Left hindlimb (tissue), 1 donor: ENCODE results near the gene CNTROB.

Experiments
- DNase-seq: peaks from one replicate; pipeline ENCODE4 v3.0.0-alpha.2; 2018

Gene CNTROB

GRCh38 chr17:7931709-7932482 is at the start of gene CNTROB, which contains the start of gene TRAPPC1:
Gene CNTROB, plus strand, starts transcription at chr17:7932206. Its CDS starts 874 bp downstream, at chr17:7933080.
Gene TRAPPC1, minus strand, starts transcription at chr17:7931946. Its CDS starts 117 bp downstream, at chr17:7931829.
- DNase-seq, result peak; percentile 100

- DNase-seq, result no peak
These were observed 49.4 kb upstream of the CNTROB start for GRCh38 chr17:7882629-7883028.

GRCh38 chr17:7883781-7884386 is 48.1 kb upstream of the CNTROB start:
- DNase-seq, result no peak

- DNase-seq, result peak; percentile 61
These were observed 47.2 kb upstream of the CNTROB start for GRCh38 chr17:7884581-7885366.

GRCh38 chr17:7885367-7886226 is 46.4 kb upstream of the CNTROB start:
- DNase-seq, result peak; percentile 79

GRCh38 chr17:7886227-7887037 is 45.6 kb upstream of the CNTROB start:
- peak; percentile 70 for DNase-seq

- no peak for DNase-seq
These were observed 44.9 kb upstream of the CNTROB start for GRCh38 chr17:7887038-7887481.

GRCh38 chr17:7887482-7888183 is 44.4 kb upstream of the CNTROB start:
- DNase-seq, result peak; percentile 98

GRCh38 chr17:7888184-7888920 is 43.7 kb upstream of the CNTROB start, which contains the start of gene CHD3:
Gene CHD3, plus strand, starts transcription at chr17:7888789. Its CDS starts 212 bp downstream, at chr17:7889001.
- DNase-seq, result peak; percentile 59

- peak; percentile 95 for DNase-seq
These were observed 42.6 kb upstream of the CNTROB start for GRCh38 chr17:7889166-7889955.

GRCh38 chr17:7893187-7893880 is 38.7 kb upstream of the CNTROB start:
- DNase-seq, result no peak

GRCh38 chr17:7894226-7894625 is 37.8 kb upstream of the CNTROB start:
- DNase-seq, result no peak

- no peak for DNase-seq
These were observed 37.1 kb upstream of the CNTROB start for GRCh38 chr17:7894866-7895265.

GRCh38 chr17:7897090-7897489 is 34.9 kb upstream of the CNTROB start:
- DNase-seq, result no peak

GRCh38 chr17:7897773-7898172 is 34.2 kb upstream of the CNTROB start:
- DNase-seq, result no peak

- no peak for DNase-seq
These were observed 28.6 kb upstream of the CNTROB start for GRCh38 chr17:7903154-7904103.

- no peak for DNase-seq
These were observed 22.9 kb upstream of the CNTROB start for GRCh38 chr17:7909089-7909488.
